Measurements from ENCODE around the gene KDM4B.

KDM4B gene

DNA sequence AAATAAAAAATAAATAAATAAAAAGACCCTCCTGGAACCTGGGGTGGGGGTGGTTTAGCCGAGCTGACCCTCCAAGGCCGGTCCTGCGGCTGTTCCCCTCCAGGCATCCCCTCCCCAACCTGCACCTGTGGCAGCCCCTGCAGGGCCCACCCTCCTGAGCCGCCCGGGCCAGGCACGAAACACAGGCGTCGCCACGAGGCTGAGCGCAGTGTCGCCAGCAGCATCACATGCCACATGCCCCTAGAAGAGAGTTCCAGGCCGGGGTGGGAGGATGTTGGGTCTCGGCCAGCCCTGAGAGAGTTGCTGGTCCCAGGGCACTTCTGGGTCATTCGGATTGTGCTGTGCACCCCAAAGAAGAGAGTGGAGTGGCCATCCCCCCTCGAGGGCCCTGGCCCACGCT lies 82.0 kb downstream of the KDM4B start:
- no peak for DNase-seq (ENCODE audit: low spot score)

DNA sequence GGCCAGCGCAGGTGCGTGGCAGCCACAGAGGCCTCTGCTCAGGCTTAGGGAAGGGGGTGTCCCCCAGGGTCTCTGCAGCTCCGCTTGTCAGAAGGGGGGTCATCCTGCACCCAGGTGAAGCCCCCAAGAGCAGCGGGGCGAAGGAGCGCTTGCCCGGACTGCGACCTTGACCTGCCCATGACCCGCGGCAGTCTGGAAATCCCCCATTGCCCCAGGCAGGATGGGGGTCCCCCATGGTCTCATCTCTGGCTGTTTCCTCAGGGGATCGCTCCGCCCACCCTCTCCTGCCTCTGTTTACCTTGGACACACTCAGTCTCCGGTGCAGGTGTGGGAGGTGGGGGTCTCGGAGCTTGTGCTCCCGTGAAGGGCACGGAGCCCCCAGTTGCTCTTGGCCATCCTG lies 82.7 kb downstream of the KDM4B start:
- no peak for DNase-seq (ENCODE audit: low spot score)

- DNase-seq (ENCODE audit: low spot score) = no peak
These were observed 83.6 kb downstream of the KDM4B start for GRCh38 chr19:5052515-5052914.

- no peak for DNase-seq (ENCODE audit: low spot score)
These were observed 84.1 kb downstream of the KDM4B start for GRCh38 chr19:5052945-5053485.

DNA sequence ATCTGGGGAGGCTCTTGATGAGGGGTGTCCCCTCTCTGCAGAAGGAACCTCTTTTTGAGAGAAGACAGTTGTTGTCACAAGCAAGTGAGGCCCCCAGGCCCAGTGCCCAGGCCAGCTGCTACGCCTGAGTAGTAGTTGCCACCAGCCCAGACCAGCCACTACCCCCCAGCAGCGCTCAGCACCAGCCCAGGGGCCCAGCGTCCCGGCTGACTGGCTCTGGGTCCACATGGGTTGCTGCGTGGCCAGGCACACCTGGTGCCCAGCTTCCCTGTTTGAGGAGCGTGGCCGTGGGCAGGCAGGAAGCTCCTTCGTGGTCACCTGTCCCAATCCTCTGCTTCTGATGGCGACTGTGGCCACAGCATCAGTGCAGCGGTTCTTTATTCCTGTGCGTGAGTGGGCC lies 84.7 kb downstream of the KDM4B start:
- DNase-seq (ENCODE audit: low spot score) = no peak

- DNase-seq (ENCODE audit: low spot score) = no peak
These were observed 85.9 kb downstream of the KDM4B start for GRCh38 chr19:5054551-5055456.

GRCh38 chr19:5055457-5055776 lies 86.5 kb downstream of the KDM4B start:
- DNase-seq (ENCODE audit: low spot score) = no peak

GRCh38 chr19:5057860-5058259 lies 88.9 kb downstream of the KDM4B start:
- peak; percentile 47 for DNase-seq (ENCODE audit: low spot score)

- DNase-seq (ENCODE audit: low spot score) = peak; percentile 46
These were observed 89.8 kb downstream of the KDM4B start for GRCh38 chr19:5058521-5059212.

- peak; percentile 35 for DNase-seq (ENCODE audit: low spot score)
These were observed 90.3 kb downstream of the KDM4B start for GRCh38 chr19:5059213-5059574.

DNA sequence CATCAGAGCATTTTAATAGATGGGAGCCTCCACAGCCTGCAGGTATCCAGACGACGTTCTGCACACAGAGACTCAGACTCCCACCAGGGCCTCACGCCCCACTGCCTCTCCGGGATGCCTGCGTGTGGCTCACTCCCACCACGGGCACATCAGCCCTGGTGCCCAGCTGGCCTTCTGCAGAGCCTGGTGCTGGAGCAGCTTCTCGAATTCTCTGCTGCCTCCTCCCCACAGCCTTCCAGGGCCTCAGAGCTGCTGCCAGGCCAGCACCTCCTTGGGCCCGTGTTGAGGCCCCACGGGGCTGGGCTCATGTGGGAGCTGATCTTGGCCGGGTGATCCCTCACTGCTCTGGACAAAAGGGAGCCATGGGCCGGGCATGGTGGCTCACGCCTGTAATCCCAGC lies 90.9 kb downstream of the KDM4B start:
- DNase-seq (ENCODE audit: low spot score) = no peak

GRCh38 chr19:5062195-5062594 lies 93.3 kb downstream of the KDM4B start:
- no peak for DNase-seq (ENCODE audit: low spot score)

- DNase-seq (ENCODE audit: low spot score) = no peak
These were observed 93.9 kb downstream of the KDM4B start for GRCh38 chr19:5062799-5063198.

GRCh38 chr19:5063873-5064645 lies 95.1 kb downstream of the KDM4B start:
- no peak for DNase-seq (ENCODE audit: low spot score)

DNA sequence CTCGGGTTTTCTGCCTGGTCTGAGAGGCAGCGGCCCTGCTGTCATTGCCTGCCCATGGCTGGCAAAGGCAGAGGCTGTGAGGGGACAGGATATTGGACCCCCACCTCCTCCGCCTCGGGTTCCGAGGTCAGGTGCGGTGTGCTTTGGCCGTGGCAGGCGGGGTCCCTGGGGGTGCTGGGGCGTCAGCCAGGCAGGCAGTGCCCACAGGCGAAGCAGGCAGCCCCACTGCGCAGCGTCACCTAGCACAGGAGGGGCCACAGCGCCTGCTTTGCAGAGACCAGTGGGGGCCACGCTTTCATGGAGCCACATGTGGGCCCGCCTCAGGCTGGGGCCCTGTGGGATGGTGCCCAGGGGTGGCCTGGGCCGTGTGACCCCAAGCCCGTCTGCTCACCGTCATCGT lies 96.0 kb downstream of the KDM4B start:
- DNase-seq (ENCODE audit: low spot score) = no peak

GRCh38 chr19:5065663-5066093 lies 96.8 kb downstream of the KDM4B start:
- no peak for DNase-seq (ENCODE audit: low spot score)

DNA sequence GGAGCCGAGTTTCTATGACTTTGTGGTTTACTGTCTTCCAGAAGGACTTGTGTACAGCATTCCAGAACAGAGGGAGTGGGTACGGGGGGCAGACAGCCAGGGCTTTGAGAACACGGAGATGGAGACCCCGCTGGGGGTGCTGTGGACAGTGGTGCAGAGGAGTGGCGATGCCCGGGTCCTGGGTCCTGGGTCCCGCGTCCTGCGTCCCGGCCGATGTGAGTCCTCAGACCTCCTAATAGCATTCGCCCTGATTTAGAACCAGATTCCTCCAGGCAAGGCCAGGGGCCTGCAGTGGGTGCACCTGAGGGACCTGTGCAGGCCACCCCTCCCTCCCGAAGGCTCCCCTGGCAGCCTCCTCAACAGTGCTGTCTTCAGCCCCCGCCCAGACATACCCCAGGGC lies 97.9 kb downstream of the KDM4B start:
- no peak for DNase-seq (ENCODE audit: low spot score)

GRCh38 chr19:5067678-5068077 lies 98.8 kb downstream of the KDM4B start:
- no peak for DNase-seq (ENCODE audit: low spot score)

GRCh38 chr19:5068233-5069072 lies 99.5 kb downstream of the KDM4B start:
- DNase-seq (ENCODE audit: low spot score) = no peak

GRCh38 chr19:5070331-5070730 lies 101.4 kb downstream of the KDM4B start:
- DNase-seq (ENCODE audit: low spot score) = no peak

DNA sequence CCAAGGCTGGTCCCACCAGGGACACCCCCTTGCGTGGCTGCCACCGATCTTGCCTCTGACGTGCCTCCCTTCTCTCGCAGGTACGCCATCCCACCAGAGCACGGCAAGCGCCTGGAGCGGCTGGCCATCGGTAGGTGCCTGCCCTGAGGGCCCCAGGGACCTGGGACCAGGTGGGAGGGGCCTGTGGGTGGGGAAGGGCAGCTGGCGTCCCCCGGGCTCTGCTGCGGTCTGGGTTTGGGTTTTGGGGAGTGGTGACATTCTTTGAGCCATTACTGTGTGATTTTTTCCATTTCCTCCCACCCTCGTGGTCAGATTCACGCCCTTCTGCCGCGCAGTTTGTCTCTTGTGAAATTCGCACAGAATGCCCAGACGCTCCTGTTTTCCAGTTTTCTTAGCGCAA lies 102.0 kb downstream of the KDM4B start:
- no peak for DNase-seq (ENCODE audit: low spot score)

DNA sequence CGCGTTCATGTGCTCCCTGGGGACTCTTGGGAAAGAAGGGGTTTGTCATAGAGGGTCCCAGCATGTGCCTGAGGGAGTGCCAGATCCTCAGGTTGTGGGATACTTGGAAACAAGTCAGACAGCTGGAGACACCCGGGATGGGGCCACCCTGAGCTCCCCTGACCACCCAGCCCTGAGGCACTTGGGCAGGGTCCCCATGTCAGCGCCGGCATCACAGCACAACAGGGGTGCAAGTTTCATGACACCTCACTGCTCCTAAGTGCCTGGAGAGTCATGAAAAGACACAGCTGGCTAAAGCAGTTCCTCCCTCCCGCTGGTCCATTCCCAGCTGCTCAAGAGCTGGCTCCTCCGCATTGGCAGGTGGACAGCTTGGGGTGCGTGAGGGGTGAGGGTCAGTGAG lies 102.7 kb downstream of the KDM4B start:
- no peak for DNase-seq (ENCODE audit: low spot score)

All from AG08395 (cell line).